NCI-H2029 treated with DMSO at 0.1 percent for 48 hours (cell line): ENCODE data around the gene FBN1.

Experiments used
- DNase-seq: peaks from one replicate; lab custom pipeline; 2025; lab: John Stamatoyannopoulos, UW

FBN1 gene

GRCh38 chr15:48514103-48514816 is 131.2 kb downstream of the FBN1 start:
- DNase-seq: no peak

- no peak for DNase-seq
These were observed 134.5 kb downstream of the FBN1 start for GRCh38 chr15:48510976-48511375.

- DNase-seq: no peak
These were observed 138.0 kb downstream of the FBN1 start for GRCh38 chr15:48507416-48508065.

- DNase-seq: no peak
These were observed 140.4 kb downstream of the FBN1 start for GRCh38 chr15:48505067-48505466.

GRCh38 chr15:48501208-48501607 is 144.3 kb downstream of the FBN1 start:
- no peak for DNase-seq

GRCh38 chr15:48500595-48500994 is 144.9 kb downstream of the FBN1 start:
- DNase-seq: no peak

GRCh38 chr15:48499978-48500377 is 145.5 kb downstream of the FBN1 start:
- no peak for DNase-seq

GRCh38 chr15:48498828-48499227 is 146.7 kb downstream of the FBN1 start:
- no peak for DNase-seq

GRCh38 chr15:48494631-48495030 is 150.9 kb downstream of the FBN1 start:
- DNase-seq: no peak

- no peak for DNase-seq
These were observed 151.7 kb downstream of the FBN1 start for GRCh38 chr15:48493763-48494225.

GRCh38 chr15:48493084-48493762 is 152.3 kb downstream of the FBN1 start:
- DNase-seq: no peak

- DNase-seq: no peak
These were observed 159.3 kb downstream of the FBN1 start for GRCh38 chr15:48486228-48486627.

- no peak for DNase-seq
These were observed 163.7 kb downstream of the FBN1 start for GRCh38 chr15:48481802-48482201.

- no peak for DNase-seq
These were observed 165.8 kb downstream of the FBN1 start for GRCh38 chr15:48479751-48480150.

GRCh38 chr15:48478581-48478980 is 166.9 kb downstream of the FBN1 start:
- no peak for DNase-seq

- no peak for DNase-seq
These were observed 167.6 kb downstream of the FBN1 start for GRCh38 chr15:48477795-48478360.

- no peak for DNase-seq
These were observed 169.7 kb downstream of the FBN1 start for GRCh38 chr15:48475600-48476395.

- DNase-seq: no peak
These were observed 171.8 kb downstream of the FBN1 start for GRCh38 chr15:48473667-48474066.

GRCh38 chr15:48472756-48473155 is 172.8 kb downstream of the FBN1 start:
- no peak for DNase-seq

- no peak for DNase-seq
These were observed 174.4 kb downstream of the FBN1 start for GRCh38 chr15:48471073-48471472.

- DNase-seq: no peak
These were observed 175.4 kb downstream of the FBN1 start for GRCh38 chr15:48470096-48470495.

GRCh38 chr15:48469681-48470080 is 175.8 kb downstream of the FBN1 start:
- no peak for DNase-seq
